CD1c-positive myeloid dendritic cell (primary cell): ENCODE data around the gene UGT3A1.
A peak's percentile ranks its signal among the peaks of the same experiment; 100 is the strongest.
"Not testable (repeated sequence)": the region's sequence is repeated elsewhere in the genome, so short reads cannot be mapped to it uniquely, and the experiment has no call there.

Experiments
- DNase-seq: peaks from one replicate; pipeline ENCODE4 v3.0.0-alpha.2; 2016; ENCODE audit errors: extremely low spot score

Gene UGT3A1

DNA sequence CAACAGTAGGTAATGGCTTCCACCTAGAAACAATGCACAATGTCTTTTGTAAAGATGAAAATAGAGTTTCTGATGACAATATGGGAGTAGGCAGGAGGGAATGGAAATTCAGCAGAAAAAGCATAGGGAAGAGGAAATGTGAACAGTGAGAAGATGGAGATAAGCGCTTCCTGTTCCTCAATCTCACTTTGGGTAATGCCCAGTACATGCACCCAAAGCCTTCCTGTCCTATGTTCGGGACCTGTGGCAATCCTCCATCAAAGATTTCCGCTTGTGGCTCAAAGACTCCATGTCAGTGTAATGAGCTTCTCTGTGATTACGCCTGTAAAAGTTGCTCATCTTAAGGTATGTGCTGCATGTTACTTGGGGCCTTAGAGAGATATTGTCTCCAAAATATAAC is 2.7 kb downstream of the UGT3A1 start:
- no peak for DNase-seq

DNA sequence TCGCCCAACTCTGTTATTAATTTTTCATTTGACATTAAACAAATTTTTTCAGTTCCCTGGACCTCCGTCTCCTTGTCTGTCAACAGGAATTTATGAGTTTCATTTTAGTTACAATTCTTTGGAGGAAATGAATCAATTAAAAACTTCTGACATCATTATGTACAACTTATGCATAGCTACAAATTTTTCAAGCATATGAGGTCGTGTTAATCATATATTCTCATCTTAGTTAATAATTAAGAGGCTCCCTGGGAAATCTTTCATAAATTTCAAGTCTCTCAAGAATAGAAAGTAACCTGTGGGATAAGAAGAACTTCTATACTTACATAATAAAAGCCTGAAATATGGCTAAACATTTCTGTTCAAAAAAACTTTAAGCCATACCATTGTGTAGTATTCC is 3.4 kb downstream of the UGT3A1 start:
- DNase-seq: no peak

DNA sequence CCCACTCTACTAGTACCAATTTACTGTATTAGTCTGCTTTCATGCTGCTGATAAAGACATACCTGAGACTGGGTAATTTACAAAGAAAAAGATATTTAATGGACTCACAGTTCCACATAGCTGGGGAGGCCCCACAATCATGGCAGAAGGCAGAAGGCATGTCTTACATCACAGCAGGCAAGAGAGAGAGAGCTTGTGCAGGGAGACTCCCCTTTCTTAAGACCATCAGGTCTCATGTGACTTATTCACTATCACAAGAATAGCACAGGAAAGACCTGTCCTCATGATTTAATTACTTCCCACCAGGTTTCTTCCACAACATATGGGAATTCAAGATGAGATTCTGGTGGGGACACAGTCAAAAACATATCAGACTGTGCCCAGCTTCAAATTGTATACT is 11.5 kb downstream of the UGT3A1 start:
- DNase-seq: peak; percentile 25

DNA sequence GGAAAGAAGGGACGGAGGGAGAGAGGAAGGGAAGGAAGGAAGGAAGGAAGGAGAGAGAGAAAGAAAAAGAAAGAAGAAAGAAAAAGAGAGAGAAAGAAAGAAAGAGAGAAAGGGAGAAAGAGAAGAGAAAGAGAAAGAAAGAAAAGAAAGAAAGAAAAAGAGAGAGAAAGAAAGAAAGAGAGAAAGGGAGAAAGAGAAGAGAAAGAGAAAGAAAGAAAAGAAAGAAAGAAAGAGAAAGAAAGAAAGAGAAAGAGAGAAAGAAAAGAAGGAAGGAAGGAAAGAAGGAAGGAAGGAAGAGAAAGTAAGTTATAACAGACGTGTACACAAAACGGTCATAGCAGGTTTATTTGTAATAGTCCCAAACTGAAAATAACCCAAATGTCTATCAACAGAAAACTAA is 14.3 kb downstream of the UGT3A1 start:
- DNase-seq: not testable (repeated sequence)

DNA sequence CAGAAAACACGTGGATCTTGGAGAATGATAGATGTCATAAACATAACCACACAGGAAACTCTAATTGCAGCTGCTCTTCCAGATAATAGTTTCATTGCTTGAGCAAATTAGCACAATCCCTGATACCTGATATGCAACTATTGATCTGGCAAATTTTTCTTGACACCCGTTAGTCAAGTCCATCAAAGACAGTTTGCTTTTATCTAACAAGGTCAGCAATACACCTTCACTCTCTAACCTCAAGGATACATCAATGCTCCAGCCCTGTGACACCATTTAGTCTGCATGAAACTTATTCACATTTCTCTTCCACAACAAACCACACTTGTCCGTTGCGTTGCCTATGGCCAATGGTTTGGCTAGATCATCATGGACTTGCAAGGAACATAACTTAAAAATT is 16.6 kb downstream of the UGT3A1 start:
- DNase-seq: no peak

DNA sequence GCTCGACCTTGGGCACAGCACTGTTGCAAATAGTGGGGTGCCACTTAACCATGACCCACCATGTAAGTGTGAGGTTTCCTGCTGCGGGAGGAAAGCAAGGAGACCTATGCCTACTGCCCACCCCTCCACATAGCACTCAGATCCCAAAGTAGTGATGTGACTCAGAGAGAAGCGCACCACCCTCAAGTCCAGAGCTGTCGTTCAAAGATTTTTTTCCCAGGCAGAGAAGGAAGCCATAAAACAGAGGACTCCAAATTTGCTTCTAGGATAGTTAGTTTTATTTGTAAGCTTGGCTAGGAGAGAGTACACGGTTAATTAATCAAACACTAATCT is 19.3 kb downstream of the UGT3A1 start:
- DNase-seq: no peak

DNA sequence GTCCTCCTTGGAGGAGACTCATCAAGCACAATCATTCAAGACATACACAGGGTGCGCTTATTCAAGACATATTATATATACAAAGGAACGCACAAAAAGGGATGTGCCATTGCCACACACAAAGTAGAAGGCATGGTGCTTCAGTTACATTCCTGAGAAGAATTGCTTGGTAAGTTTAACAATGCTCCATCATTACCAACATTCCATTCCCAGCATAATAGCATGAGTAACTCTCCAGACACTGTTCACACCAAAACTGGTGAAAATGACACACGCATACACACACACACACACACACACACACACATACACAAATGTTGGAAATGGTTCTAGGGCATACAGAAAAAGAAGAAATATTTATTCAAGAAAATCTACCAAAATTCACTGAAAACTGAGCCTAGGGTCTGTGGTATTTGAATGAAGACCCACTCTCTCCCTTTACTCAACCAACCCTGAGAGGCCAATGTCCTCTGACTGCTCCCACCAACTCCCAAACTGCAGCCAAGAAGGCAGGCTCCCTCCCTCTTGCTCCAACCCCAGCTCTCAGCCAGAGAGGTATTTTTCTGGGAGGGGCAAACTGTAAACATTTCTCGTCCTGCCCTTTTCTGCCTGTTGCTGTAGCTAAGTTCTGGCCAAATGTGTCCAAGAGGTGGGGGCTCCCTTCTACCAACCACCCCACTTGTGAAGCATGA is 19.9 kb downstream of the UGT3A1 start:
- no peak for DNase-seq

DNA sequence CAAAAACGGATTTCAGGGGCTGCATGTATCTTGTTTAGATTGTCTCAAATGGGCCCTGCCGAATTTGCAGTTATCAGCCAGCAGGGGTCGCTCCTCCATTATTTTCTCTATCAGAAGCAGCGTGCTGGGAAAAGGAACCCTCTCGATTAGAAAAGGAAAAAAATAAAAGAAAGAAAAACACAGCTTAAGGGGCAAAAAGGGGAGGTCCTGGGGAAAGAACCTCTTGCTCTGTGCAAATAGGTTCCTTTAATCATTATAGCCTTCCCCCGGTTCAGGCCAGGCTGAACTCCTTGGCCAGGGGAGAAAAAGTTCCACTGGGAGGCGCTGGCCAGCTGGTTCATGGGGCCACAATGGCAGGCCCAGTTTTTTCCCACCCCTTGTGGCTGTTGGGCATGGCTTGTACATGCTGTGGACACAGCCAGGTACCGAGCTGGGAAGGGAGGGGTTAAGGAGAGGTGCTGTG is 27.8 kb downstream of the UGT3A1 start:
- DNase-seq: peak; percentile 29

DNA sequence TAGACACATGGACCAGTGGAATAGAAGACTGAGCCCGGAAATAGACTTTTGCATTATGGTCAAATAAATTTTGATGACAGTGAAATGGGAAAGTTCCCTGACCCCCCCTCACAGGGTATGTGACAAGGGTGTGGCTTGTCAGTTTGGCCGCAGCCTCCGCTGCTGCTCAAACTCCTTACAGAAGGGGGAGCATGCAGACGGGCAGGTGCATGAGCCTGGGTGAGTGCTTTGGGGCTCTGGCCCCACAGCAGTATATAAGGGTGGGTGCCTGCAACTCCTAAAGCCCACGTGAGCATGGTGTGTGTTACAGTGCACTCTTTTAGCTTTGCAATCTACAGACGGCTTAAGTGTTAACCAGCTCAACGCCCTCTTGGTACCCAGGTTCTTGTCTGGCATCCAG is 30.9 kb downstream of the UGT3A1 start:
- no peak for DNase-seq

DNA sequence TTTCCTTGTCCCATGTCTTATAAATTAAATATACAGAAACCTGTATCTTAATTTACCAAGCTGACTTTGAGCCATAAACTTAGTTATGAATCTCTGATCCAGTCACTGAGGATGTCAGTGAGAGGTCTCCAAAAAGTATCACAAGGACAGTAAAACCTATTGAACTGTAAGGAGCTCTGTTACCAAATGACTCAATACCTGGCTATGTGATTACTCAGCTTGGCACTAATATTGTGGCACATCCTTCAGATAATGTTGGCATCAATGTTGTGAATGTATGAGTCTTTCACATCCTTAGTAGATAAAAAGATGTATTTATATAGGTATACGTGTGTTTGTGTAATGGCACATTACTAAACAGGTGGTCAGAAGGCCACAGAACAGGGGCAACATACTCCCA is 34.8 kb downstream of the UGT3A1 start:
- DNase-seq: no peak

DNA sequence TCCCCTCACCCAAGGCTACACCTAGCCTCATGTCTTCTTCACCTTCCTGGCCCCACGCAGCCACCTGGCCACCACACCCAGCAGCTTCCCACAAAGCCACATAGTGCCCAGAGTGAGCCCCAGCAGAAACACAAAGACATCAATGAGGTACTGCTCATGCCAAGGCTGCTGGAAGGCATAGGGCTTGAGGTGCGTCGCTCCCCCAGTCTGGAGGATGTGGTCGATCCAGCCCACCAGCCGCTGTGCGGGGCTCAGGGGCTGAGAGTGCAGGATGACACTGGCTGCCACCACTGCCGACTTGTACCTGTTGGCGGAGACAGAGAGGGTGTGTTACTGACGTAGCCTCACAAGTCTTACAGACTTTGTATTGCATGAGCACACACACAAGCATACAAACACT is 37.0 kb downstream of the UGT3A1 start:
- no peak for DNase-seq

DNA sequence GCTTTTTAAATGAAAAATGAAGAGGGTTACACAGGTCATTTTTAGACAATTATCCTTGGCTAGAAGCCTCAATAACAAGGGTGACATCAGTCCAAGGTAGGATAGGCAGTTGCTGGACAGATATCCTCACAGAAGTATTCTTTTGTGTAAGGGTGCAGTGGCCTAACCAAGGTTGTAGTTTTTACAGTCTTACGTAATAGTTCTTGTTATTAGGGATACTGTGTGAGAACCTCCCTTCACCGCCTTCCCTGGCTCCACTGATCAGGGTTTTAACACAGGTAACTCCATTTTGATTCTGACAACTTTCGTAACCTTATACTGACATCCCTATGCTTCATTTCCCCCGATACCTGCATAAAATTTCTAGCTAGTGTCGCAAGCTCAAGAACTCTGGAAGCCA is 44.1 kb downstream of the UGT3A1 start:
- no peak for DNase-seq

DNA sequence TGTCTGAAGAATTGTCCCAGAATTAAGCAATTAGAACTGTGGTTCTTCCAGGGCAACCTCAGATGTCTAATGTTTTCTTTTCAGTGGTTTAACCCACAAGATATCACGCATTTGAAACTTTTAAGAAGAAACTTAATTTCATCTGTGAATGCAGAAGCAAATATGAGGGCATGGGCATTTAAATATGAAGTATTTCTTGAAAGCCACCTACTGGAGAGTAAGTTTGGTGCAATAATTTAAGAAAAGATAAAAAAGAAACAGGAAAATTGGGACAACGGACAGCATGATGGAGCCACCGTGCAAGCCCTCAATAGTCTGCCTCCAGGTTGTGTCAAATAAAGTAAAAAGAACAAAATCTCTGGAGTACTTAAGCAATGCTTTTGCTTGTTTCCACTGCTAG is 51.6 kb downstream of the UGT3A1 start:
- no peak for DNase-seq

DNA sequence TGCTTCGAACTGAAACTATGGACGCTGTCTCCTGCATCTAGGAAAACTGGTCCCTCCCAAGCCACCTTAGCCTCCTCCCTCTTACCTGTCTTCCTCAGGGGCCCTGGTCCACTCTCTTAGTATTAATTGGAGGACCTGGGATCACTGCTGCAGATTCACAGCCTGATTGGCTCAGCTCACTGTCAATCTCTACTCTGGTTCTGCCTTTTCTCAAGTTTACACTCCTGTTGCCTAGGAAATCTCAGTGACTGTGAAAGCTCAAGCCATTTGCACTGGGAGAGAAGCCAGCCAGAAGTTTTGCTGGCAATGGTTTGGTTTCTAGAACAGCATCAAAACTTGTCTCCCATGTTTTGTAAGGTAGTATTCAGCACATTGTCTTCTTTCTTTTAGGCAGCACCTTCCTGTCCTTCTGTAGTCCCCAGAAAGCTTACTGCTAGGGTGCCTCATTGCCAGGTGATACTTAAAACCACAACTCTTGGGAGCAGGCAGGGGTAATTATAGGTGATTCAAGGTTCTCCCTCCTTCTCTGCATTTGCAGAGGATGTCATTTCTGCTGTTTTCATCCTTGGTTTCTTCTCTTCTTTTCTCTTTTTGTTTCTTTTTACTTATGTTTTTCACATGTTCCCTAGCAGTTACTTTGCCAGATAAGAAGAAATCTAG is 52.5 kb downstream of the UGT3A1 start, which contains the start of gene CAPSL:
Gene CAPSL (minus strand): TSS at position 55 of the 660 bp plus-strand sequence. CDS start 17,502 bp downstream, outside the sequence.
- DNase-seq: peak; percentile 22

DNA sequence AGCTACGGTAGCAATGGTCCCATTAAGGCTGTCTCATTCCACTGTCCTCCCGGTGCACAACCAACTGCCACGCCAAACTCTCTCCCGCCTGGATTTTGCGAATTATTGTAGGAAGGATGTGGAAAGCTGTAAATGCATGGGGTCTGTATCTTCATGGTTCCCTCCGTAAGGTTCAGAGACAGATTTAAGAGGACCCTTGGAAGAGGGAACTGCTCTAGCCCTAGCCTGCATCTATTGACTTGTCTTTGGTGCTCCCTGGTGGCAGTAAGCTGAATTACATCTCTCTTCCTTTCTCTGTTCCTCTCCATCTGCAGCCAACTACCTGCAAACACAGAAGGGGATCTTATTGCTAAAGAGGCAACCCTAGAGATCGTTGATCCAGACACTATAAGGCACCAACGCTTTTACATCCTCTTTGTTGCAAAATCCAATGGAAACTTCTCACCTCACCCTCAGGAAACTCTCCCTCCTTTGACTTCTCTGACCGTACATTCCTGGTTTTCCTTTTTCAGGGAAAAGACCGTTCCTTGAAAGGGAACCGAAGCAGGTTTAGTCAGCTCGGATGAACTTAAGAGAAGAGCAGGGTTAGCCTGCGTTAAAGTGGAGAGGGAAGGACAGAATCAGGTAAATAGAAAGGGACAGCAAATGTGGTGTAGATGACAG is 64.7 kb downstream of the UGT3A1 start:
- DNase-seq: peak; percentile 72

DNA sequence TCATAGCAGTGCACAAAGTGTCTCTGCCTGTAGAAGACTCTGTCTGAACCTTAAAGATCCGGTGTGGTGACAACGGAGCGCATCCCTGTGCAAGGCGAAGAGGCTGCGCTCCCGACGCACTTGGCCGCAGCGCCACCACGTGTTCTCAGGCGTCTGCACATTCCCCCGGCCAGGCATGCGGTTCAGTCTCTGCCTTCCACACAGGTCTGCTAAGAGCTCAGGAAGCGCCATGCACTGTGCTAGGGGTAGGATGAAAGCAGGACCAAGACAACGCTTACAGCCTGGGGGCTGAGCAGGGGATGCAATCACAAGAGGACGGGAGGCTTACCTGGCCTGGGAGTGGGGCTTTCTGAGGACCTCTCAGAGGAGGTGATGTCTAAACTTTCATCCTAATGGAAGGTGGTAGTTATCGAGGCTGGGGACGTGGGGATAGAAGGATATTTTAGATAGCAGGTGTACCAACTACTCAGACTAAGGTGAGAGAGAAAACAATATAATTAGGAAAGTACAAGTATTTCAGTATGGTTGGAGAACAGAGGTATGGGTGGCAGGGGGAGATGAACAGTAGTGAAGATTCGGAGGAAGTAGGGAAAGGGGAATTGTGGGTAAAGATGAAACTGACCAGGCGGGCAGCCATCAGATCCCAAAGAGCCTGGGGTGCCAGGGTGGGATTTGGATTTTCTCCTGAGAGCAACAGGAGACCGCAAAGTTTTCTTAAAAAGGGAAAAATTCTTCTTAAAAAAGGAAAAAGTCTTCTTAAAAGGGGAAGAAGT is 66.1 kb downstream of the UGT3A1 start:
- DNase-seq: peak; percentile 74

DNA sequence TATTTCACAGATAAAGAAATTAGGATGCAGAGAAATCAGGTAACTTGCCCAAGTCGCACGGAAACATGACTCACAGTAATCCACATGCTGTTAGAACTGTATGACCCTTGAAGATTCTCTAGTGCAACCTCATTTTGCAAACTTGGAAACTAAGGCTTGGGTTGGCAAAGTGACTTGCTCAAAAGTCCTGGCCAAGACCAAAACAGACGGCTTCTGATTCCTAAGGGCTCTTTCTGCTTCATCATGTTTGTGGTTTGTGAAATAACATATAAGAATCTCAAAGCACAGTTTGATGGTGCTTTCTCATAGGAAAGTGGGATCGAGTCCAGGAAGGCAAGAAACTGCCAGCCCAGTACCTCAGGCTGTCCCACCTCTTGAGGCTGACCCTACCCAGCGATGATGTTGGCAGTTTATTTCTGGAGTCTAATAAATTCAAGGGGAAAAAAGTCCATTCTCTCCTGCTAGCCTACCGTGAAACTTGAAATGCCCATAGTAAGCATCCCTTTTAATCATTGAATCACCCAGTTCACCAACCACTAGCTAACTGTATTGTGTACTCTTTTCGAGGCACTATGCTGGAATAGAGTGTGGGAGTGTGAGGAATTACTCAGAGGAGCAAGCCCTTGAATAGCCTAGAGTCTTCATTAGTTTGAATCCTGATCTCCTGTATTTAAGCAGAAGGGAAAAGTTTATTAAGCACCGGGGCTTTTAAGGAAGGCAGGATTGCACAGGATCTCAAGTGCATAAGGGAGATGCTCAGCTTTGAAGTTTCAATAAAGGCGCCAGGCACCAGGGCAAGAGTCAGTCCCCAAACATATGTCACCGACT is 66.9 kb downstream of the UGT3A1 start:
- DNase-seq: no peak

DNA sequence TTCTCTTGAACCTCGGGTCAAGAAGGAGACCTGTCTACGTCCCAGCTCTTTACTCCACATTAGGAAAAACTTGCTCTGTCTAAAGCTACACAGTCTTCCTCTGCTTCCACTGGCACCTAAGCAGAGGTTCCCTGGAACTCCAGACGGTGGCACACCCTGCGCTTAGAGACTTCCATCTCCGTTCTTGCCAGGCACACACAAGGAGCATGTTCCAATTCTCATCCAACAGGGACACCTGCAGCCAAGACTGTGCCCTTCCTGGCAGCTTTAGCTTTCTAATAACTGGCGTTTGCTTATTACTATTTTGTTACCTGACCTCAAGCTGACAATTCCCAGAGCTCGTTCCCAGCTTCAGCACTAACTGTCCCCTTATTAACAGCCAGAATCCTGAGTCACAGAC is 68.7 kb downstream of the UGT3A1 start:
- DNase-seq: no peak

DNA sequence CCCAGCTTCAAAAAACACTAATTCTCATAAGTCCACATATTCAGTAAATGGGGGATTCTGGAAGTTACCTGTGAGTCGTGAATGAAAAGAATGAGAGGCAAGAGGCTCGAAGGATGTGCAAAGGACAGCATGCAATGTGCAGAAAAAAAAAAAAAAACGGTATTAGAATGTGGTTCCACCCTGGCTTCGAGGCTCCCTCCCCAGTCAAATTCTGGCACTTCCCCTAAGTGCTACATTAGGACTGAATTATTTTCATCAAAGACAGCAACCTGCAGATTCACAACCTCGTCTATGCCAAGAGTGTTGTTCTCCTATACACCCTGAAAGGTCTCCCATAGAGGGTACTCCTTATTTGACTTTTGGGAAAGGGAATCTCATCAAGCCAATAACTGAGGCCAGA is 69.3 kb downstream of the UGT3A1 start:
- no peak for DNase-seq

DNA sequence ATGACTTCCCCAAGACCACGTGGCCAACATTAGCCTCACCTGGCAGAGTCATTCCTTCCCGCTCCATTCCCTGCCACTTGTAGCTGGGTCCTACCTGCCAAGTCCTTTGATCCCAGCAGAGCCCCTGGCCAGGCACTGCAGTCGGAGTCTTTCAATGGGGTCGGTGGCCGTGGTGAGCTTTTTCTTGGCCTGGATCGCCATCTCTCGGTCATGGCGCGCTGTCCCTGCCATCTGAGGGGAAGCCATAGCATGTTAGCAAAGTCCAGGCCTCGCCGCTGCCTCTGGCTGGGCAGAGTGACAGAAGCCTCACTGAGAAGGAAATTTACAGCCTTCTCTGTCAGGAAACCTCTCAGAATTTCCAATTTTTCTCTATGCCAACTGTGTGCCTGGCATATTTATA is 70.3 kb downstream of the UGT3A1 start:
- no peak for DNase-seq

DNA sequence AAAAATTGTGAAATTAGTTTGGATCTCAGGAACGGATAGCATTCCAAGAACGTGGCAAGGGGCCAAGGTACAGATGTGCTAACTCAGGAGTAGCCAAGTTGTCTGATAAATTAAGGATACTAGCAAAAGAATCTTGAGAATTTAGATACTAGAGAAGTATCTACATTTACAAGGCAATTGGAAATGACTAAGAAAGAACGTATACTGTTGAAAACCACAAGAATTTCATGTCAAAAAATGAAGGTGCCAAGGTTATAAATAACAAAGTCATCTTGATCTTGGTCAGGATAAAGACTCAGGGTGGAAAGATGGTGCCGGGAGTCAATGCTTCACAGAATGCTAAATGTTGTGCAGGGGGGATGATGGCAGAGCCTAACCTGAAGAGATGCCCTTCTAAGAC is 72.0 kb downstream of the UGT3A1 start:
- no peak for DNase-seq
